ENCODE results near the gene VAMP8. TPM values are rescaled to one million over a fixed set of nuclear protein-coding genes. Genes with fewer than 3 reads are reported as not detected.
"Not testable (repeated sequence)": the region's sequence is repeated elsewhere in the genome, so short reads cannot be mapped to it uniquely, and the experiment has no call there.

Gene VAMP8
- total RNA-seq, 1 donor from 2014 or later = 146 TPM

GRCh38 chr2:85596026-85596333 is 18.6 kb downstream of the VAMP8 start:
- intact Hi-C loops (cut with micrococcal nuclease) = loop anchor here (5.0 kb wide), 1 partner anchor 159 kb away; no protein-coding TSS in a partner anchor

- intact Hi-C loops (cut with micrococcal nuclease) = loop anchor here (5.0 kb wide), 1 partner anchor 159 kb away; no protein-coding TSS in a partner anchor
Observed at GRCh38 chr2:85596486-85597143, 19.2 kb downstream of the VAMP8 start.

GRCh38 chr2:85597241-85597640 is 19.9 kb downstream of the VAMP8 start:
- intact Hi-C loops (cut with micrococcal nuclease) = loop anchor here (5.0 kb wide), 1 partner anchor 160 kb away; no protein-coding TSS in a partner anchor

GRCh38 chr2:85598594-85599340 is 21.4 kb downstream of the VAMP8 start:
- intact Hi-C loops (cut with micrococcal nuclease) = loop anchor here (5.0 kb wide), 1 partner anchor 161 kb away; no protein-coding TSS in a partner anchor

GRCh38 chr2:85599468-85600234 is 22.3 kb downstream of the VAMP8 start:
- intact Hi-C loops (cut with micrococcal nuclease) = loop anchor here (5.0 kb wide), 1 partner anchor 162 kb away; no protein-coding TSS in a partner anchor

GRCh38 chr2:85600235-85600575 is 22.8 kb downstream of the VAMP8 start:
- intact Hi-C loops (cut with micrococcal nuclease) = no loop called here

GRCh38 chr2:85600951-85601770 is 23.8 kb downstream of the VAMP8 start:
- intact Hi-C loops (cut with micrococcal nuclease) = no loop called here

GRCh38 chr2:85601771-85602475 is 24.5 kb downstream of the VAMP8 start:
- intact Hi-C loops (cut with micrococcal nuclease) = loop anchor here (1.0 to 2.0 kb wide), 3 partner anchors 10 to 63 kb away; partner anchors contain the start of genes C2orf68, MAT2A and USP39

- intact Hi-C loops (cut with micrococcal nuclease) = loop anchor here (1.0 to 2.0 kb wide), 3 partner anchors 10 to 64 kb away; partner anchors contain the start of genes C2orf68, MAT2A and USP39
Observed at GRCh38 chr2:85602476-85603234, 25.3 kb downstream of the VAMP8 start, which contains the start of gene TMEM150A. Gene TMEM150A (minus strand): TSS chr2:85602698. CDS start chr2:85601948, 750 bp downstream.

- intact Hi-C loops (cut with micrococcal nuclease) = not testable (repeated sequence)
Observed at GRCh38 chr2:85604133-85604444, 26.7 kb downstream of the VAMP8 start.

- intact Hi-C loops (cut with micrococcal nuclease) = no loop called here
Observed at GRCh38 chr2:85604568-85605339, 27.4 kb downstream of the VAMP8 start.

GRCh38 chr2:85605406-85606115 is 28.2 kb downstream of the VAMP8 start:
- intact Hi-C loops (cut with micrococcal nuclease) = no loop called here

- intact Hi-C loops (cut with micrococcal nuclease) = no loop called here
Observed at GRCh38 chr2:85606116-85606455, 28.7 kb downstream of the VAMP8 start.

GRCh38 chr2:85607268-85608215 is 30.2 kb downstream of the VAMP8 start:
- intact Hi-C loops (cut with micrococcal nuclease) = no loop called here

- intact Hi-C loops (cut with micrococcal nuclease) = loop anchor here (1.0 kb wide), 1 partner anchor 50 kb away; the partner anchor contains the start of gene GGCX
Observed at GRCh38 chr2:85611217-85611704, 33.9 kb downstream of the VAMP8 start.

- intact Hi-C loops (cut with micrococcal nuclease) = loop anchor here (1.0 kb wide), 6 partner anchors 10 to 951 kb away; partner anchors contain the start of genes CHMP3, ELMOD3, GGCX and RETSAT
Observed at GRCh38 chr2:85611705-85612587, 34.6 kb downstream of the VAMP8 start, which contains the start of gene C2orf68. Gene C2orf68 (minus strand): TSS chr2:85612066. CDS start chr2:85611984, 82 bp downstream.

All from T-helper 1 cell treated with Interleukin-12 subunit alpha and Interleukin-12 subunit beta and Interleukin-4 antibody, amounts not matched to agents 30 ng/mL and 1 ng/mL, for 36 hours (primary cell).